NCI-H2196 treated with DMSO at 0.1 percent for 48 hours (cell line): ENCODE measurements around the gene CACNA2D4.

ENCODE experiments used
- DNase-seq: peaks from one replicate; lab custom pipeline; 2025; ENCODE audit not compliant: unreplicated experiment; lab: John Stamatoyannopoulos, UW

The CACNA2D4 gene

GRCh38 chr12:1834186-1834925 is 84.1 kb downstream of the CACNA2D4 start:
- no peak for DNase-seq

- DNase-seq, result no peak
Observed at GRCh38 chr12:1833596-1834028, 84.8 kb downstream of the CACNA2D4 start.

- no peak for DNase-seq
Observed at GRCh38 chr12:1832801-1833595, 85.5 kb downstream of the CACNA2D4 start.

- no peak for DNase-seq
Observed at GRCh38 chr12:1830981-1831963, 87.2 kb downstream of the CACNA2D4 start.

GRCh38 chr12:1830401-1830845 is 88.0 kb downstream of the CACNA2D4 start:
- DNase-seq, result no peak

GRCh38 chr12:1829306-1829900 is 89.0 kb downstream of the CACNA2D4 start:
- DNase-seq, result no peak

GRCh38 chr12:1828856-1829255 is 89.6 kb downstream of the CACNA2D4 start:
- no peak for DNase-seq

GRCh38 chr12:1827826-1828805 is 90.3 kb downstream of the CACNA2D4 start:
- no peak for DNase-seq

- no peak for DNase-seq
Observed at GRCh38 chr12:1826867-1827705, 91.4 kb downstream of the CACNA2D4 start.

- DNase-seq, result no peak
Observed at GRCh38 chr12:1826401-1826800, 92.1 kb downstream of the CACNA2D4 start.

GRCh38 chr12:1825382-1826102 is 92.9 kb downstream of the CACNA2D4 start:
- no peak for DNase-seq

- DNase-seq, result no peak
Observed at GRCh38 chr12:1823237-1823636, 95.2 kb downstream of the CACNA2D4 start.

GRCh38 chr12:1822699-1823098 is 95.8 kb downstream of the CACNA2D4 start:
- no peak for DNase-seq

- DNase-seq, result no peak
Observed at GRCh38 chr12:1821805-1822204, 96.6 kb downstream of the CACNA2D4 start.

- DNase-seq, result no peak
Observed at GRCh38 chr12:1820896-1821291, 97.6 kb downstream of the CACNA2D4 start.

GRCh38 chr12:1820191-1820895 is 98.1 kb downstream of the CACNA2D4 start, which contains the start of gene LRTM2:
Gene LRTM2 (plus strand): TSS chr12:1820565. CDS start chr12:1828149, 7,584 bp downstream.
- no peak for DNase-seq

GRCh38 chr12:1819571-1819970 is 98.9 kb downstream of the CACNA2D4 start:
- DNase-seq, result no peak
